NCI-H226 (cell line): ENCODE measurements around the gene AKAP13.

Experiments used
- DNase-seq: peaks from one replicate; pipeline ENCODE4 v3.0.0-alpha.2; 2015

AKAP13 gene

DNA sequence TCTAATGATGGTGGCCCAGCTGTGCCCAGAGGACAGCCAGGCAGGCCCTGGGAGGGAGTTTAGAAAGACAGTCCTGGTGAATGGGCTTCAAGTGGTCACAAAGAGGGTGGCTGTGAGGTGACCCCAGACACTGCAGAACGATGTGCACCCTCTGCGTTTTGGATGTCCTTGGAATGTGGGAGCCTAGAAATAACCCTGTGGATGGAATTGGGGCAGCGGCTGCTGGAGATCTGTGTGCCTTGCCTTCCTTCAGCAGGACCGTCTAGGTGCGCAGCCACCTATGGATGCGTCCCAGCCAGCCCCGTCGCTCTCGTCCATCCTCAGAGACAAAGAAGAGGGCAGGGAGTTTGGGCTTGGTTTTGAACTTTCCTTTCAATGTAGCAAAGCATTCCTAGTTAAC, 367.8 kb downstream of the AKAP13 start:
- DNase-seq = no peak

DNA sequence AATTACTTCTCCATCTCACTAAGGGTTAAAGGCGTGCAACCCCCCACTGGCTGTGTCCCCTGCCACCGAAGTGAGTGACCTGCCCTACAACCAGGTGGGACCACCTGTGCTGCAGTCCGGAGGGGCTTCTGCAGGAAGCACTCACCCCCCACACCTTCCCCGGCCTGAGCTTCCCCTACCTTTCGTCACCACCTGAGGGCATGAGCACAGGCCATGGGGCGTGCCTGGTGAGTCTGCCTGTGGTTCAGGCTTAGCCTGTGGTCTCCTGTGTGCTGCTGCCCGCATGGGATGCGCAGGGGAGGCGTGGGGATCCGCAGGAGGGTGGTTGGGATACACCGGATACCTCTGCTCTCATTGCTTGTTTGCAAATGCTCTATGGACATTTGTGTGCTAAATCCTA, 368.3 kb downstream of the AKAP13 start:
- no peak for DNase-seq

DNA sequence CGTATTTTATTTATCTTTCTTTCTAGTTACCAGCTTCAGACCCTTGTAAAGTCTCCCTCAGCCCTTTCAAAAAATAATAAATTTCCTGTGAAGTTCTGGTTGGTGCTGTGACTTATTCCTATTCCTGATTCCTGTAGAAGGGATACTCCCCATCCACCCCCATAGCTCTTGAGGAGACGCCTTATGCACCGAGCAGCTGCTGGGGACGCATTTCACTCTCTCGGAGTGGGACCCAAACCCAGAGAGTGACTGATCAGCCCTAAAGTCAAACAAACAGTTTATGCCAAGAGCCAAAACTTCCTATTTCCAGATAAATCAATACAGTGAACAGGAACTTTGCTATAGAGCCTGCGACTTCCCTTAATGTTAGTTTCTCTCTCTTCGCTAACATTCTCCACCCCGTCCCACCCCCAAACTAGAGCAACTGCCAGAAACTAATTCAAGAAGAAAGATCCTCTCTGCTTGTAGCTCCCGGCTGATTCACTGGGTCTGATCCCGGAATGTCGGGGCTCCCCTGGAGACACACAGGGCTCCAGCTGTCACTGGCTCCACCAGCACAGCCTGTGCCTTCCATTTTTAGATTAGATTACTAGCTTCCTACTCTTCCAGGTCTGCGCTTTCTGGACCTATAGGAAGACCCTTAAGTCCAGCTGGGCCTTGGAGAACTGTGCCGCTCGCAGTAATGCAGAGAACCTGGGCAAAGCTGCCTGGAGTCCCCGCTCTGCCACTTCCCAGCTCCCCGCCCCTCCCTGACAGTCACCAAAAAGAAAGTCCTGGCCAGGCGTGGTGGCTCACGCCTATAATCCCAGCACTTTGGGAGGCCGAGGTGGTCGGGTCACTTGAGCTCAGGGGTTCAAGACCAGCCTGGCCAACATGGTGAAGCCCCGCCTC, 369.1 kb downstream of the AKAP13 start:
- no peak for DNase-seq

DNA sequence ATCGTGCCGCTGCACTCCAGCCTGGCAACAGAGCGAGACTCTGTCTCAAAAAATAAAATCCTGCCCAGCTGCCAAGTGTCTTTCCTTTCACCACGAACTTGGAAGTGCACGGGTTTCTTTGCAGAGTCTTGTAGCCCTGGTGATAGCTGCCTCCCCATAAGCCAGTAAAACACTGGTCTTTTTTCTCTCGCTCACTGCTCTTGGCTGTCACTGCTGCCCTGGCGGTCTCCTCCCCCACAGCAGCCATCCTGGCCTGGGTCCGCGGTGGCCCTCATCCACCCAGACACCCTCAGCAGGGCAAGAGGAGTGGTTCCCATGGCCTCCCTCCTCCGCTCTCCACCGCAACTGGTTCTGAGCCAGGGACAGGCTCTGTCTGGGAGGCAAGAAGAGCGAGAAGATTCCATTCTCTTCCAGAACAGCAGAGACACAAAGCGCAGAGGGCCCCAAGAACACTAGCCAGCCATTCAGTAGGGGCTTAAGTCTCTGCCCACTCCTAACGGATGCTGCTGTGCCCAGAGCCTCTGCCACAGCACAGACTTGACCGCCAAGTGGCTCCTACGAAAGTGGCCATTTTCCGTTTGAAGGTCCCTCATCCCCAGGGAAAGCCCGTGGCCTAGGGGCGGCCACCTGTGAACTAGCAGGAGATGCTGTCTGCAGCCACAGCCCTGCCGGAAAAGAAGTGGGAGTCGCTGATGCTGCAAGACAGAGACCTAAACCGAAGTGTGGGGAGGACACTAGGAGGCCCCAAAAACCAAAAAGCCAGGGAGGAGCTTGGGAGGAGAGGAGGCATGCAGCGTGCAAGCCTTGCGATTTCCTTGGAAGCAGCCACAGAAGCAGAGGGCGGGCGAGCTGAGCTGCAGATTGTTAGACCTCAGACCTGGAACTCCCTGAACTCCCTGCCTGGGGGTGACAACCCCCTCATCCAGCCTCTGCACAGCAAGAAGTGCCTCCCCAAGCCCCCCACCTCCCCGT, 370.2 kb downstream of the AKAP13 start:
- DNase-seq = no peak

DNA sequence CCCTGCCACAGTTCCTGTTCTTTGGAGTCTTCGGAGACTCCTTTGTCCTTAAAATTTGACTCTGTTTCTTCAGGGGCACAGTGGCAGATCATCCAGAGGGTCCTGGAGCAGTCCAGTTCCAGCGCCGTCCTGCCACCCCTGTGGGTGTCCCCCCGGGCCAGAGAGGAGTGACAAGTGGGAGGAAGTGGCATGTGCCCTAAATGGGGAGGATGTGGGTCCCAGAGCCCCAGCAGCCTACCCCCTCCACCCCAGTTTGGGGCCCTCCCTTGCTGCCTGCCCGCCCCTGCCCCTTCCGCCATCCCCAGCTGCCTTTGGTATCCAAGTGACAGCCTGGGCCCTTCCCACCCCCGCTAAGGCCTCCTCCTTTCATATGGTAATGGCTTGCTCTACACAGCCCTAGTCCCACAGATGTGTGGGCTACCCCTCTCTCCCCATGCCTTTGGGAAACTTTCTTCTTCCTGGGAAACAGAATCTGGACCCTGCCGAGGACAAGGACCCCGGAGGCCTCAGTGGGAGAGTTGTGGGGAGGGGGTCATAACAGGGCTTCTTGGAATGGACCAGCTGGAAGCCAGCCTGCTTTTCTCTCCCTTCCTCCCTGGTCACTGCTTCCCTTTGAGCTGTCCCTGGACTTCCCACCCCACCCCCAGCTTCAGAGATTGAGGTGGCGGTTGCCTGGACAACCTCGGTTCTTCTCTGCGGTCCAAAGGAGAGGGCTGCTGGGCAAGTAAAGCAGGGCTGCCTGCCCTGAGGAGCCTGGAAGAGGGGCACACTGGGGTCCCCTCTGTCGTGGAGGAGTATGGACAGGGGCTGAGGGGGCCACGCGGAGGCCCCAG, 371.1 kb downstream of the AKAP13 start:
- no peak for DNase-seq

DNA sequence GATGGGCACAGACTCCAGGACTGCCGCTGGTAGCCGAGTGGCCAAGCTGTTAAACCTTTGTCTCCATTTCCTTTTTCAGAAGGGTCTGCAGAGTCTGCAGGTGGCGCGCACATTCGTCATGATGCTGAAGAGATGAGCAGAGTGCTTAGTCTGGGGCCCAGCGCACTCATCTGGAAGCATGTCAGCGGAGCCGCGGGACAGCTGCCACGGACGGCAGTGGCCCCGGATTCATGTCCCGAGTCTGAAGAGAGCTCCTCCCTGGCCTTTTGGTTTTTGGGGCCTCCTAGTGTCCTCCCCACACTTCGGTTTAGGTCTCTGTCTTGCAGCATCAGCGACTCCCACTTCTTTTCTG, 371.7 kb downstream of the AKAP13 start:
- DNase-seq = no peak

DNA sequence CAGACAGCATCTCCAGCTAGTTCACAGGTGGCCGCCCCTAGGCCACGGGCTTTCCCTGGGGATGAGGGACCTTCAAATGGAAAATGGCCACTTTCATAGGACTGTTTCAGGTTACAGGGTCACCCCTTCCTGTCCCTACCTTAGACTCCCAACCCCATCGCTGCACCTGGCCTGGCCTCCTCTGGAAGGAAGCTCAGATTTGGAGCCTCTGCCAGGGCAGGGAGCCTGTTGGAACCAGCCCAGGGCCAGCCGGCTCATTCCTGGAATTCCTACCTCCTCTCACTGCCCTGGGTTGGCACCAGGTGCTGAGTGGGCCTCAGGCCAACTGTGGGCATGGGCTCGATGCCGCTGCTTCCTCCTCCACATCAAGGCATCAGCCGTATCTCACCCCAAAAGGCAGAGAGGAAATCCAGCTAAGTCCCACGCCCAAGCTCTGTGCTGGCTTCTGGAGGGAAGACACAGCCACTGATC, 372.1 kb downstream of the AKAP13 start:
- peak; percentile 75 for DNase-seq

DNA sequence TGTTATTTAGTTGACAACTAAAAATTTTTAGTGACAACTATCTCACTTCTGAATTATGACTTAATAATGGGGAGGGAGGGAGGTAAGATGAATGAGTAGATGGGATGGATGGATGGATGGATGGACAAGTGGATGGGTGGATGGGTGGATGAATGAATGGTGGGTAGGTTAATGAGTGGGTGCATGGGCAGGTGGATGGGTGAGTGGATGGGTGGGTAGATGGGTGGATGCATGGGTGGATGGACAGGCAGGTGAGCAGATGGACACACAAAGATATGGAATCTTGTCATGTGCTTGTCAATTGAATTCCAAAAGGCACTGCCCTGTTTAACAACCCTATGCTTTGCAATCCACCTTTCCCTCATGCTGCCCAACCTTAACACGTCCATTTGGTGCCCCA, 372.9 kb downstream of the AKAP13 start:
- no peak for DNase-seq

DNA sequence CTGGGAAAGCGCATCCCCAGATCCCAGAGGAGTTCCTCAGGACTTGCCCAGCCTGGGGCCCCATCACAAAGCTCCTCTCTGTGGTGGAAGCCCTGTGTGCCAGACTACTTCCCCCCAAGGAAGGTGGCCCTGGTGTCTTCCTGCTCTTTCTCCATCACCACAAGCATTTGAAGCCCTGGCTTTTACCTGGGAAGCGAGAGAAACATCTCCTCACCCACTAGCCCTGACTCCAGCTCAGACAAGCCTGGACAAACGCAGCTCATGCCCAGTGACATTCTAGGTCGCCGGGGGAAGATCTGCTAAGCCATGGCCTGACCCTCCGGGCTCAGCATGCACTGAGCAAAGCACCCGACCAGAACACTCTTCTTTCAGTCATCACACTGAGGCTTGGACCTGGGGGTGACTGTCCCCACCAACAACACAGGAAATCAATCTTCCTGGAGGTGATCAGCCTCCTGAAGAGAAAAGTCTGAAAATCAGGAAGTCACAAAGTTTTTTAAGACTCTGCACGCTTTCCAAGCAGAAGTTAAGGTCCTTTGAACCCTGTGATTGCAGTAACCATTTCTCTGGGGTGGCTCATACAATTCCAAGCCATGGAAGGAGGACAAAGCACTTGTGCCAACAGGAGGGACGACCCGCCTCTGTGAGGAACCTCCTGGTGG, 373.5 kb downstream of the AKAP13 start:
- no peak for DNase-seq

DNA sequence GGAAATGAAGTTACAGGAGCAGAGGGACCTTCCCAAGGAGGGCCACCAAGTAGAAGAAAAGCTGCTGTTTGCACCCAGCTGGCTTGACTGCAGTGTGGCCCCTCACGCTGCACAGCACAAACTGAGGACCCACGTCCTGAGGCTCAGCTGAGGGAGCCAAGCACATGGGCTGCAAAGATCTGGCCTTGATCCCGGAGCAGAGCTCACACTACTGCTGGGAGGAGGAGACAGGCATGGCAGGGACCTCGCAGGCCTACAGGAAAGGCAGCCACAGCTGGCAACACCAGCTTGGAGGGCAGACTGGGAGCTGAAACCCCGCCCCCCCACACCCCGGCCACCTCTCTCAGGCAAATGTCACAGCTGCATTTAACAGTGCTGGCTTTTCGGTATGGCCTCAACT, 374.6 kb downstream of the AKAP13 start:
- DNase-seq = no peak

DNA sequence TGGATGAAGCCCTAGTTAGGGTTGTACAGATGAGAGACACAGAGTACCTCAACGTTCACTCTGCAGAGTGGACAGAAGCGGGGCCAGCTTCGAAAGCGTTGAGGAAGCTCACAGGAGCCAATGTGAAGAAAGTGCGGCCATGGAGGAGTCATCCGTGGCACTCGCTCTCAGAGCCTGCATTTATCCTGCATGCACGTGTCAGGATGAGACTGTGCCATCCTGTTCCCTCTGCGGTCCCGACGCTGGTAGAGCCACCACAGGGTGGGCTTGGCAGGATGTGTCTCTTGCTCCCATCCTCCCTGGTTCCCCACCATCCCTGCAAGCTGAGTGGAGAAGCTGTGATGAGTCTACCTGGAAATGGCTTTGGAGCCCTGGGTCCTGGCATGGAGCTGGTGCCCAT, 375.1 kb downstream of the AKAP13 start:
- DNase-seq = no peak

DNA sequence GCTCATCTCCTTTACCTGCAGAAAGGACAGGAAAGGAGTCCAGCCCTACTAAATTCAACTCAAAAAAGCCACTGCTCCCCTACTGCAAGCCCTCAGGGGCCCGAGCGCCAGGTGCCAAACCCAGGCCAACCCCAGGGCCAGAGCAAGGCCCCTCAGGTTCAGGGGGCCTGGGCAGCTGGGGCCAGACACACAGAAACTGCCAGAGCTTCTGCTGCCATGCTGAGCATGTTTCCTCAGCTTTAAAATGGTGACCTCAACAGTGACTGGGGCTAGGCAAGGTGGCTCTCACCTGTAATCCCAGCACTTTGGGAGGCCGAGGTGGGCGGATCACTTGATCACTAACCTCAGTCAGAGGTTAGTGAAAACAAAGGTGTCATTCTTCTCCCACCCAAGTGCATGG, 375.5 kb downstream of the AKAP13 start:
- DNase-seq = no peak

DNA sequence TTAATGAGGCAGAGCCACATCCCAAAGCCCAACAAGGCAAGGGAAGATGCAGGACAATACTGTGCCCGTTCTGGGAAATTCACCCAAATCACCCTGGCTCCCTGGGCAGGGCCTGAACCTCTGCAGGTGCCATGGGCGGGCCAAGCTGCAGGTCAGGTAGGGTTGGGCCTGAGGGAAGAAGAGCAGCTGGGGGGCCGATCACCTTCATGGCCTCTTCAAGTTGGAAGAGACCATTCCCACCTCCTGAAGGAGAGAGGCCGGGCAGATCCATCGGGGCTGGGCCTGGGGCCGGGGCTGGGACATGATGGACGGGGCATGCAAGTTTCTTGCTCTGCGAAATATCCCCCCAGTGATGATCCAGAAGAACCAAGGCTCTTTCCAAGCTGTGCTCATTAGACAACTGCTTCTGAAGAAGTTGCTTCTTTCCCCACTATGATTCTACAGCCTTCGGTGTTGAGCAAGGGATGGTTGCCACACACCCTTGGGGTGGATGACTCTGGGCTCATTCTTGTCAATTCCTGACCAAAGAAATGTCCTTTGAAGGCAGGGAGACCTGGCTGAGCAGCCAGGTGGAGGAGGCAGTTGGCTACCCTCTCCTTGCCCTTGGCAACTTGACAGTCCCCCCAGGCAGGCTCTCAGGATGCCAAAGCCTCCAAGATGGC, 376.1 kb downstream of the AKAP13 start:
- no peak for DNase-seq

DNA sequence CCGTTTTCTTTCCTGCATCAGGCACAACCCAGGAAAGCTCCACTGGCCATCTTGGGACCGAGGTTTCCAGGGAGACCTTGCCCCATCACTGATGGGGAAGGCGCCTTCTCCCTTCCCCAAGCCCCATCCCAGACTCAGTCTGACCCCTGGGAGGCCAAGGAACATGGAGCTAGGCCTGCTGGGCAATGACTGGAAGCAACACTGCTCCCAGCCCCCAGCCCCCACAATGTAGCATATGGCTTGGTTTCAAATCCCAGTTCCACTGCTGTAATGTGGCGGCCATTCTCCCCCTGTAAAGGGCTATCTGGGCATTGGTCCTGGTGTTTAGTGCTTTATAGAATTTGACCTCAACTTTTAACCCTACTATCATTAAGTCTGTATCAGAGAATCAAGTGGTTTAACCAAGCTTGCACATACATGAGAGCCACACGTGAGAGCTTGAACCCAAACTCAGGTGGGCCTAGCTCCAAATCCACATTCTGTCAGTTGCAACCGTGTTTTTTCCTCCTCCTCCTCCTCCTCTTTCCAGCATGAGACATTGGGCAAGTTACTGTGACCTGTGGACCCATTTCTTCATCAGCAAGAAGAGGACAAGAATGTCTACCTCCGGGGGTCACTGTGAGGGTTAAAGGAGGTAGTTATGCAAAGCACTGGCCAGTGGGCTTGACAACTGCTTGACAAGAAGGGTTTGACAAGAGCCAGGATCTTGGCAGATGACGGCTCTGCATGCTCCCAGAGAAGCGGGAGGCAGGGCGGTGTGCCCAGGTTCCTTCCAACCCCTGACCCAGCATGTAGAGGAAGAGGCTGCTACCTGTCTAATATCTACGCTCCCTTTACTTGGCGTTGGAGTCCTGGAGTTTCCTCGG, 376.9 kb downstream of the AKAP13 start:
- no peak for DNase-seq

DNA sequence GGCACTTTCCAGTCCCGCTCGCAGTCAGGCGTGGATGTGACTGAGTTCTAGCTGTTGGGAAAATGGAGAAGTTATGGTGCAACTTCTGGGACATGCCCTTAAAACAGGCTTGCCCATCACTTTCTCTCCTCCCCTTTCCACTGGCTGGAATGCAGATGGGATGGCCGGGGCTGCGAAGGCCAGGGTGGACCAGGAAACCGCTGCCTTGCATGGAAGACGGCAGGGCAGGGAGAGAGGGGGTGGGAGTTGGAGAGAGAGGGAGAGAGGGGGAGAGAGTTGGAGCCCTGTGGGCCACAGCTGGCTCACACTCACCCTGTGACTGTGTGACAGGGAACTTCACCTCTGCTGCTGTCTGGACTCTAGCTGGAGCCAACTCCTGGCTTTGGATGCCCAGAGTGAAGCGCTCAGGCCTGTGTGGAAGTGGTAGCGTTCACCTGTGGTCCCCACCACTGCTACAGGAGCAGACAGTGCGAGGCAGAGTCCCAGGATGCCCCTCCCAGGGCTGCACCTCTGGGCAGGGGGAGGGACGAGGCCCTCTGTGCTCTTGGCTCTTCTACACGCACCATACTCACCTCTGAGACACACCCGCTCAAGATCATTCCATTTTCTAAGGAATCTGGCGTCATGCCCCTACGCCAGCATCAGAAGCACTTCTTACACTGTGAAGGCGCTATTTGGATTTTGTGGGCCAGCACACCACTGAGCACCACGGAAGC, 377.7 kb downstream of the AKAP13 start:
- no peak for DNase-seq

DNA sequence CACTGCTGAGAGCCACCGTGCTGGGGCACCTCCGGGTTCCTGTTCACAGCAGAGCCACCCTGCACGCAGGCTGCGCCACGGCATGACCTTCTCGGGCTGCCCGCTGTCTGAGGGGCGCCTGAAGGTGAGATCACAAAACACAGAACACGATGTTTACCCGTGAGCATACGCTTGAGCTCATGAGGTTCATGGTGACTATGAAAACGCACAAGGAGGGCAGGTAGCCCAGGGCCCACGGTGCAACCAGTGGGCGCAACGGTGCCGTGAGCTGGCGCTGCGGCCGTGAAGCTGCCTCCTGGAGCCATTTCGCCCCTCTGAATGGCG, 378.2 kb downstream of the AKAP13 start:
- DNase-seq = no peak

DNA sequence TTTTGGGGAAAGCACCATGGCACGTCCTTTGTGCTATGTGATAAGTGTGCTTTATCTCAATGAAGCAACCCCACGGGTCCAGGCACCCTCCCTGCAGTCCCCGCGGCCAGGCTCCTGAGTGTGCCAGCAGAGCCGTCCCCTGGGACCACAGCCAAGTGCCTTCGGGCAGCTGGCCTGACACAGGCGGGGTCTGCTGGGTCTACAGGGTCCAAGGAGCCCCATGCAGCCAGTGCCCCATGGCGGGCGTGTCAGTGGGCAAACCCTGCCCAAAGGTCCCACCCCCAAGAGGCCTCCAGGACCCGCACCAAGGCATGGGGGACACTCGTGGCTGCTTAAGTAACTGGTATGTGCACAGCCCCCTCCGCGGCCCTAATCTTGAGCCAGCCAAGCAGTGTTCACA, 379.0 kb downstream of the AKAP13 start:
- DNase-seq = no peak

DNA sequence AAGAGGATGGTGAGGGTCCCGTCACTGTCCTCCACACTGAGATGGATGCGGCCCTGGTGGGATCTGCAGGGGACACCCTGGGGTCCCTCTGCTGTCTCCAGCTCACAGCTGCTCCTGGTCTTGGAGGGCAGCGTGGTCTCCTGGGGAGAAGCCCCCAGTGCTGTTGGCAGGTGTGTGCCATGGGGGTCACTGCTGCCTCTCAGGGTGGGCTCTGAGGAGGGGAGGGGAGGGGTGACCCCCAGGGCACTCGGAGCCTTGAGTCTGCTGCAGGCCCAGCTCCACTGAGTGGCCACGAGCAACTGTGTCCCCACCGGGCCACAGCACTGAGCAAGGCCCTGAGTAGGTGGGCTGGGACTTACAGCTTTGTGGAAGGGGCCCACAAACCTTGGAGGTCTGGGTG, 379.6 kb downstream of the AKAP13 start:
- DNase-seq = no peak

DNA sequence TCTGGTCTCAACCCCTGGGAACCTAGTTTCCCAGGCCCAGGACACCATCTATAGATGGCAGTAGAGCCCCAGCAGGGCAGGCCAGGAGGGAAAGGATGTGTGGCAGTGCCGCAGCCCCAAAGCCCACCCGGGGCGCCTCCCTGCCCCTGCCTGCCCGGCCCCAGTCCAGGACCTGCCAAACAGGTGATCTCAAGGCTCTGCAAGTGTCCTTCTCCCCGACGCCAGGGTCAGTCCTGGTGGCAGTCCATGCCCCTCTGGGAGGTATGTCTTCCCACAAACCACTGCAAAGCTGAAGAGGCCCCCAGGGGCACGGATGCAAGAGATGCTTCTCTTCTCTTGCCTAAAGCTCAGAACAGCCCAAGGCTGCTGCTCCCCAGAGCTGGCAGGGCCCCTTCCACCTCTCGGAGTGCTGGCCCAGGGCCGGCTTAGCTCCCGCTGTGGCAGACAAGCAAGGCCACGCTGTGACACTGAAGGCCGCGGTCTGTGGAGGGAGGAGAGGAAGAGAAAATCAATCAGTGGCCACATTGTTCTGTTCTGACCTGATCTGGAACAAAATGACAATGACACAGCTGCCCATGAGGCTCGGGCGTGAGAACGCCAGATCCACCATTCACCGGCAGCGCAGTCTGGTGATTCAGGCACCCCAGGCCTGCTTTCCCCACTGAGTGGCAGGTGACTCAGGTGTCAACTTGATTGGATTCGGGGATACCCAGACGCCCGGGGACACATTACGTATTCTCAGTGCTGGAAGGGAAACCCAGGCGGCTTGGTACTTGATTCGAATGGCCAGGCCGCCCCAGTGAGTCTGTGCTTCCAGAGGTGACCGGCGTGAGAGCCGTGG, 380.3 kb downstream of the AKAP13 start:
- no peak for DNase-seq
